ENCODE results near the gene ZNF846.
"Not testable (repeated sequence)": the region's sequence is repeated elsewhere in the genome, so short reads cannot be mapped to it uniquely, and the experiment has no call there.

- not testable (repeated sequence) for TF ChIP-seq YY1 (IDR thresholded peaks at IDR 0.05; ENCODE audit: insufficient read depth, insufficient read length); SUZ12 (IDR thresholded peaks at IDR 0.05; ENCODE audit: extremely low read depth, insufficient read depth, insufficient read length); ZNF274 (IDR thresholded peaks at IDR 0.05; ENCODE audit: low read depth, low read length)
Observed at GRCh38 chr19:9788604-9789003, 20.1 kb upstream of the ZNF846 start.
